ENCODE data around the gene LDLRAD4. TPM values are rescaled to one million over a fixed set of nuclear protein-coding genes. Genes with fewer than 3 reads are reported as not detected.

Gene LDLRAD4
- total RNA-seq, 1 donor from 2014 or later, result 18.3 TPM

- H3K4me1 ChIP-seq (ENCODE audit: control insufficient read depth in 3 of 3, insufficient read depth in 3 of 3, low read length in 3 of 3), result peaks cover 16 to 46% (median 30%) of the 10 kb centered on the region in 3 donors
Measured at GRCh38 chr18:13414102-13414501, 195.5 kb downstream of the LDLRAD4 start.

DNA sequence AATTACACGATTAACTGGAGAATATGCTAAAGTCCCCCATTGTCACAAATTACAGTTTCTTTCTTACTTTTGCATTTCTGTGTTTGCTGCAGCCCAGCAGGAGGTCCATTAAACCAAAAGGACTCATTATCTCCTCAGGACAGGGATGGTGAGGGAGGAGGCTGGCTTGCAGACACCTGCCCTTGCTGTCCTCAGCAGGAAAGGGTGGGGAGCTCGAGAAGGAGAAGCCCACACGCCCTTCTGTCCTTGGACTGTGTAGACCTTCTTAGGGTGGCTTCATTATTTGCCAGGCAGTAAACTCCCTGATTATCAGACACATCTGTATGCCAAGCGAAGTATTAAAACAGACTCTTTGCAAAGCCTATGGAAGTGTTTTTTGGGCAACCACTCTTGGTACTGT, 196.0 kb downstream of the LDLRAD4 start:
- peaks cover 16 to 46% (median 30%) of the 10 kb centered on the region in 3 donors for H3K4me1 ChIP-seq (ENCODE audit: control insufficient read depth in 3 of 3, insufficient read depth in 3 of 3, low read length in 3 of 3)
- peaks cover 0 to 3% (median 0%) of the 10 kb centered on the region in 3 donors for H3K36me3 ChIP-seq (ENCODE audit: control insufficient read depth in 3 of 3, insufficient read depth in 3 of 3, low read length in 3 of 3)
- no peak overlapping the region for H3K4me3 ChIP-seq (ENCODE audit: low read length in 3 of 3)
- no peak overlapping the region for H3K27ac ChIP-seq (ENCODE audit: low read depth, low read length)
- no peaks in the 10 kb centered on the region for H3K9me3 ChIP-seq (ENCODE audit: control insufficient read depth in 3 of 3, low read length in 3 of 3)
- no peaks in the 10 kb centered on the region for H3K27me3 ChIP-seq (ENCODE audit: control insufficient read depth in 3 of 3, insufficient read depth in 3 of 3, low read length in 3 of 3)
- no peak overlapping the region for H3K9ac ChIP-seq (ENCODE audit: low read depth in 1 of 3, low read length in 3 of 3)

More at GRCh38 chr18:13414102-13414501, 195.5 kb downstream of the LDLRAD4 start:
- Histone ChIP-seq H3K27me3 (ENCODE audit: control insufficient read depth in 3 of 3, insufficient read depth in 3 of 3, low read length in 3 of 3) (no peaks in the 10 kb centered on the region), H3K9me3 (ENCODE audit: control insufficient read depth in 3 of 3, low read length in 3 of 3) (no peaks in the 10 kb centered on the region), H3K36me3 (ENCODE audit: control insufficient read depth in 3 of 3, insufficient read depth in 3 of 3, low read length in 3 of 3) (peaks cover 0 to 3% (median 0%) of the 10 kb centered on the region in 3 donors), H3K9ac (ENCODE audit: low read depth in 1 of 3, low read length in 3 of 3) (no peak overlapping the region), H3K27ac (ENCODE audit: low read depth, low read length) (no peak overlapping the region), H3K4me3 (ENCODE audit: low read length in 3 of 3) (no peak overlapping the region)

DNA sequence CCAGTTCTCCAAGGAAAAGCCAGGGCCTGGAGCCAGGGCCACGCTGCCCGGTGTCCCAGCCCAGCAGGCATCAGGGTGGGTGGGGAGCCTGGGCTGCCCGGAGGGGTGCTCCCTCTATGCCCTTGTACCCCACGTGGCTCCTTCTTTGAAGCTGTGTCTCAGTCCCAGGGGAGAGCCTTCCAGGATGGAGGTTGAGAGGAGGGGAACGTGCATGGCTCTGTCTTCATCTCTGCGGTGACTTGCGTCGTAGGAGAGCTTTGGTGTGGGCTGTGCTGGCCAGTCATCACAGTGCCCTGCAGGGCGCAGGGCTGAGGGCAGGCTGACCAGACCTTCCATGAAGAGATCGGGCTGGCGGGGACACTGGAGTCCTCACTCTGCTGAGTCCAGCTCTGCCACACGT, 197.2 kb downstream of the LDLRAD4 start:
- Histone ChIP-seq H3K27ac (ENCODE audit: low read depth, low read length) (no peak overlapping the region), H3K4me3 (ENCODE audit: low read length in 3 of 3) (no peak overlapping the region), H3K9ac (ENCODE audit: low read depth in 1 of 3, low read length in 3 of 3) (no peak overlapping the region), H3K27me3 (ENCODE audit: control insufficient read depth in 3 of 3, insufficient read depth in 3 of 3, low read length in 3 of 3) (no peaks in the 10 kb centered on the region), H3K9me3 (ENCODE audit: control insufficient read depth in 3 of 3, low read length in 3 of 3) (no peaks in the 10 kb centered on the region), H3K36me3 (ENCODE audit: control insufficient read depth in 3 of 3, insufficient read depth in 3 of 3, low read length in 3 of 3) (peaks cover 0 to 3% (median 0%) of the 10 kb centered on the region in 3 donors), H3K4me1 (ENCODE audit: control insufficient read depth in 3 of 3, insufficient read depth in 3 of 3, low read length in 3 of 3) (peaks cover 16 to 46% (median 30%) of the 10 kb centered on the region in 3 donors)

DNA sequence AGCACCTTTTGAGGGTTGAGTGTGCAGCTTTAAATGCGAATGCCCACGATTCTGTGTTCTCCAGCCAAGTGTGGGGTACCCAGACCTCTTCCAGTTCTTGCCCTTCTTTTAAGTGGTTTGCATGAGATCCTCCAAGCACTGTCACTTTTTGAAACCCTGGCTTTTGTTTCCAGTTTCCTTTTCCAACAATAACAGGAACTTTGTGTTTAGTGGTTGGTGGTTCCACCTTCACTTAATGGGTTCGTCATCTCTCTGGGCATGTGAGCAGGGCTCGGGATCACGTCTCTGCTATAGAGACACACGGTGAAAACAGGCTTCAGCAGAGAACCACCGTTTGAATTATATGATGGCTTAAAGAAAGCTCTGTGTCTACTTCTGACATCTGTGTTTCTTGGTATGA, 197.6 kb downstream of the LDLRAD4 start:
- no peaks in the 10 kb centered on the region for H3K9me3 ChIP-seq (ENCODE audit: control insufficient read depth in 3 of 3, low read length in 3 of 3)
- H3K4me1 ChIP-seq (ENCODE audit: control insufficient read depth in 3 of 3, insufficient read depth in 3 of 3, low read length in 3 of 3), result peaks cover 16 to 46% (median 32%) of the 10 kb centered on the region in 3 donors
- no peaks in the 10 kb centered on the region for H3K27me3 ChIP-seq (ENCODE audit: control insufficient read depth in 3 of 3, insufficient read depth in 3 of 3, low read length in 3 of 3)
- no peak overlapping the region for H3K9ac ChIP-seq (ENCODE audit: low read depth in 1 of 3, low read length in 3 of 3)
- peak overlapping the region in 1 of 3 donors; percentile 0 for H3K4me3 ChIP-seq (ENCODE audit: low read length in 3 of 3)
- peaks cover 0 to 3% (median 0%) of the 10 kb centered on the region in 3 donors for H3K36me3 ChIP-seq (ENCODE audit: control insufficient read depth in 3 of 3, insufficient read depth in 3 of 3, low read length in 3 of 3)
- H3K27ac ChIP-seq (ENCODE audit: low read depth, low read length), result no peak overlapping the region

GRCh38 chr18:13416848-13417247, 198.3 kb downstream of the LDLRAD4 start:
- Histone ChIP-seq H3K9ac (ENCODE audit: low read depth in 1 of 3, low read length in 3 of 3) (no peak overlapping the region), H3K9me3 (ENCODE audit: control insufficient read depth in 3 of 3, low read length in 3 of 3) (no peaks in the 10 kb centered on the region), H3K27ac (ENCODE audit: low read depth, low read length) (no peak overlapping the region), H3K4me1 (ENCODE audit: control insufficient read depth in 3 of 3, insufficient read depth in 3 of 3, low read length in 3 of 3) (peaks cover 16 to 46% (median 34%) of the 10 kb centered on the region in 3 donors), H3K4me3 (ENCODE audit: low read length in 3 of 3) (no peak overlapping the region), H3K27me3 (ENCODE audit: control insufficient read depth in 3 of 3, insufficient read depth in 3 of 3, low read length in 3 of 3) (no peaks in the 10 kb centered on the region), H3K36me3 (ENCODE audit: control insufficient read depth in 3 of 3, insufficient read depth in 3 of 3, low read length in 3 of 3) (peaks cover 0 to 3% (median 0%) of the 10 kb centered on the region in 3 donors)

DNA sequence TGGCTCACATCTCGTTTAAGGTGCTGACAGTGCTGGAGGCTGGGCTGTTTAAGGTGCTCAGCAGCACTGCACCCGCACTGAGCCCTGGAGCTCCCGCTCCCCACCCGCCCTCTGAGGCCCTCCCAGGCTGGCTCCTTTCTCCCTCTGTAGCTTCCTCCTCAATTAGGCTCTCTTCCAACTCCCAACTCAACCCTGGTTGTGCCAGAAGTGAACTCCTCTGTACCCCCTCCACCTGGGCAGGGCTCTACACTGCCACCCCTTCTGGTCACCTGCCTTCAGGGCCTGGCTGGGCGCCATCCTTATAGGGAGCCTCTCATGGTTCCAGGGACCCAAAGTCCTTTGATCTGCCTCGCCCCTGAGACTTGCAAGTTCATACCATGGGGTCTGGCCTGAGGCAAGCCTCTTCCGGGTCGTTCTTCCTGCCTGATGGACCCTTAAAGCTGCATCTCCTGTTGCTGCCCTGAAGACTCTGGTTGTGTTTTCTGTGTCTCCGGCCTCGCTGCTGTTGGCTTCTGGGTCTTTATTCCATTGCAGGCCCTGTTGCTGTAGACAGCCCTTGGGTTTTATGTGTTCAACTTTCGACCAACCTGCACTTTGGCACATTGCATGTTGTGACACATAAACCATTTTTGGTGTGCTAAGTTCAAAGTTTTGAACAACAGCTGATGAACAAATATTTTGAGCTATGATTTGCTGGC, 199.6 kb downstream of the LDLRAD4 start:
- no peaks in the 10 kb centered on the region for H3K27me3 ChIP-seq (ENCODE audit: control insufficient read depth in 3 of 3, insufficient read depth in 3 of 3, low read length in 3 of 3)
- no peaks in the 10 kb centered on the region for H3K36me3 ChIP-seq (ENCODE audit: control insufficient read depth in 3 of 3, insufficient read depth in 3 of 3, low read length in 3 of 3)
- H3K9ac ChIP-seq (ENCODE audit: low read depth in 1 of 3, low read length in 3 of 3), result no peak overlapping the region
- no peaks in the 10 kb centered on the region for H3K9me3 ChIP-seq (ENCODE audit: control insufficient read depth in 3 of 3, low read length in 3 of 3)
- no peak overlapping the region for H3K4me3 ChIP-seq (ENCODE audit: low read length in 3 of 3)
- H3K4me1 ChIP-seq (ENCODE audit: control insufficient read depth in 3 of 3, insufficient read depth in 3 of 3, low read length in 3 of 3), result peaks cover 16 to 39% (median 28%) of the 10 kb centered on the region in 3 donors
- no peak overlapping the region for H3K27ac ChIP-seq (ENCODE audit: low read depth, low read length)

- H3K9ac ChIP-seq (ENCODE audit: low read depth in 1 of 3, low read length in 3 of 3), result no peak overlapping the region
- no peaks in the 10 kb centered on the region for H3K36me3 ChIP-seq (ENCODE audit: control insufficient read depth in 3 of 3, insufficient read depth in 3 of 3, low read length in 3 of 3)
- H3K4me3 ChIP-seq (ENCODE audit: low read length in 3 of 3), result no peak overlapping the region
- H3K27ac ChIP-seq (ENCODE audit: low read depth, low read length), result no peak overlapping the region
- no peaks in the 10 kb centered on the region for H3K9me3 ChIP-seq (ENCODE audit: control insufficient read depth in 3 of 3, low read length in 3 of 3)
- no peaks in the 10 kb centered on the region for H3K27me3 ChIP-seq (ENCODE audit: control insufficient read depth in 3 of 3, insufficient read depth in 3 of 3, low read length in 3 of 3)
- H3K4me1 ChIP-seq (ENCODE audit: control insufficient read depth in 3 of 3, insufficient read depth in 3 of 3, low read length in 3 of 3), result peaks cover 11 to 23% (median 18%) of the 10 kb centered on the region in 3 donors
Measured at GRCh38 chr18:13420969-13421686, 202.6 kb downstream of the LDLRAD4 start.

DNA sequence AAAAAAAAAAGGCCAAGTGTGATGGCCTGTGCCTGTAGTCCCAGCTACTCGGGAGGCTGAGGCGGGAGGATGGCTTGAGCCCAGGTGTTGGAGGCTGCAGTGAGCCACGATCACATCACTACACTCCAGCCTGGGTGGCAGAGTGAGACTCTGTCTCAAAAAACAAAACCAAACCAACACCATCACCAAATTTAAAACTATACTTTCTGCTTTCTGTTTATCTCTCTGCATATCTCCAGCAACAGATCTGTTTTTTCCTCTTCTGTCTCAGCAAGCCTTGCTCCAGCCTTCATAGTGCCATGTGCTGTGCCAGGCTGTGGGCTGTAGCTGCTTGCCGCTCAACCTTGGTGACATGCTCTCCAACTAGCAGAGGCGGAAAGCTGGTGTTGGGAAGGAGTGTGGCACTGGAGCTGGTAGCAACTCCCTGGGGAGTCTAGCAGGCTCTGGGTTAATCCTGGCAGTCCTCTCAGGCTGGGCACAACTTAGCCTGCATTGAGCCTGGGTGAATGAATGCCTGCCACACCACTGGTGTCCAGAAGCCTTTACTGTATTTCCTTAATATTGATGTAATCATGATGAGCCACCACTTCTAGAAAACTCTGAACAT, 204.1 kb downstream of the LDLRAD4 start:
- H3K9ac ChIP-seq (ENCODE audit: low read depth in 1 of 3, low read length in 3 of 3), result no peak overlapping the region
- H3K9me3 ChIP-seq (ENCODE audit: control insufficient read depth in 3 of 3, low read length in 3 of 3), result no peaks in the 10 kb centered on the region
- no peak overlapping the region for H3K4me3 ChIP-seq (ENCODE audit: low read length in 3 of 3)
- H3K27me3 ChIP-seq (ENCODE audit: control insufficient read depth in 3 of 3, insufficient read depth in 3 of 3, low read length in 3 of 3), result no peaks in the 10 kb centered on the region
- H3K4me1 ChIP-seq (ENCODE audit: control insufficient read depth in 3 of 3, insufficient read depth in 3 of 3, low read length in 3 of 3), result peaks cover 6 to 18% (median 16%) of the 10 kb centered on the region in 3 donors
- H3K36me3 ChIP-seq (ENCODE audit: control insufficient read depth in 3 of 3, insufficient read depth in 3 of 3, low read length in 3 of 3), result no peaks in the 10 kb centered on the region
- no peak overlapping the region for H3K27ac ChIP-seq (ENCODE audit: low read depth, low read length)

DNA sequence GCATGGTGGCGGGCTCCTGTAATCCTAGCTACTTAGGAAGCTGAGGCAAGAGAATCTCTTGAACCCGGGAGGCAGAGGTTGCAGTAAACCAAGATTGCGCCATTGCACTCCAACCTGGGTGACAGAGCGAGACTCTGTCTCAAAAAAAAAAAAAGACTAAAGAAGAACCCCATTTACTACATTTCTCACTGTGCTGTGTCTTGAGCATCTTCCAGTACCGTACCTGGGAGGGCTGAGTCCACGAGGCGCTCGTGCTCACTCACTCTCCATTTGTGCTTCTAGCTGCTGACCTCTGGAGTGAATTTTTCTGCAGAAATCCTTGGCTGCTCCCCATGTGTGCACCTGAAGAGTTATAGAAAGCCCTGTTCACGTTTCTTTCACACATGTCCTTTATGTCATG, 204.8 kb downstream of the LDLRAD4 start:
- no peak overlapping the region for H3K4me3 ChIP-seq (ENCODE audit: low read length in 3 of 3)
- H3K27me3 ChIP-seq (ENCODE audit: control insufficient read depth in 3 of 3, insufficient read depth in 3 of 3, low read length in 3 of 3), result no peaks in the 10 kb centered on the region
- no peak overlapping the region for H3K9ac ChIP-seq (ENCODE audit: low read depth in 1 of 3, low read length in 3 of 3)
- no peaks in the 10 kb centered on the region for H3K36me3 ChIP-seq (ENCODE audit: control insufficient read depth in 3 of 3, insufficient read depth in 3 of 3, low read length in 3 of 3)
- no peaks in the 10 kb centered on the region for H3K9me3 ChIP-seq (ENCODE audit: control insufficient read depth in 3 of 3, low read length in 3 of 3)
- H3K27ac ChIP-seq (ENCODE audit: low read depth, low read length), result no peak overlapping the region
- H3K4me1 ChIP-seq (ENCODE audit: control insufficient read depth in 3 of 3, insufficient read depth in 3 of 3, low read length in 3 of 3), result peaks cover 1 to 14% (median 11%) of the 10 kb centered on the region in 3 donors

- Histone ChIP-seq H3K4me1 (ENCODE audit: control insufficient read depth in 3 of 3, insufficient read depth in 3 of 3, low read length in 3 of 3) (peaks cover 0 to 13% (median 7%) of the 10 kb centered on the region in 3 donors), H3K4me3 (ENCODE audit: low read length in 3 of 3) (no peak overlapping the region), H3K27me3 (ENCODE audit: control insufficient read depth in 3 of 3, insufficient read depth in 3 of 3, low read length in 3 of 3) (no peaks in the 10 kb centered on the region), H3K9ac (ENCODE audit: low read depth in 1 of 3, low read length in 3 of 3) (no peak overlapping the region), H3K9me3 (ENCODE audit: control insufficient read depth in 3 of 3, low read length in 3 of 3) (no peaks in the 10 kb centered on the region), H3K27ac (ENCODE audit: low read depth, low read length) (no peak overlapping the region), H3K36me3 (ENCODE audit: control insufficient read depth in 3 of 3, insufficient read depth in 3 of 3, low read length in 3 of 3) (no peaks in the 10 kb centered on the region)
Measured at GRCh38 chr18:13424363-13424762, 205.8 kb downstream of the LDLRAD4 start.

All from skeletal muscle tissue (tissue), 4 donors.